NOMO-1 (cell line): Measurements from ENCODE around the gene HOXB4.

Source experiments
- DNase-seq, 2 experiments: peaks; one replicate each; lab custom pipeline; 2025; ENCODE audit not compliant: unreplicated experiment in 2 of 2; lab: John Stamatoyannopoulos, UW

The HOXB4 gene

GRCh38 chr17:48577946-48578615, at the start of gene HOXB4:
HOXB4 (minus strand) TSS chr17:48578350; CDS start chr17:48578319, 31 bp downstream.
- DNase-seq: peak; percentile 33 to 48

- no peak for DNase-seq
These were observed 49.0 kb upstream of the HOXB4 start for GRCh38 chr17:48627118-48627597.

GRCh38 chr17:48626245-48627117, 48.3 kb upstream of the HOXB4 start, which contains the start of gene HOXB9:
HOXB9 (minus strand) TSS chr17:48626358; CDS start chr17:48626269, 89 bp downstream.
- no peak for DNase-seq

GRCh38 chr17:48625495-48626244, 47.5 kb upstream of the HOXB4 start:
- DNase-seq: peak in 1 of 2 experiments; percentile 36

GRCh38 chr17:48624544-48625494, 46.7 kb upstream of the HOXB4 start:
- DNase-seq: no peak

GRCh38 chr17:48624118-48624517, 46.0 kb upstream of the HOXB4 start:
- no peak for DNase-seq

GRCh38 chr17:48623583-48623982, 45.4 kb upstream of the HOXB4 start:
- no peak for DNase-seq

GRCh38 chr17:48622857-48623256, 44.7 kb upstream of the HOXB4 start:
- DNase-seq: no peak

- no peak for DNase-seq
These were observed 43.6 kb upstream of the HOXB4 start for GRCh38 chr17:48621410-48622392.

- no peak for DNase-seq
These were observed 42.5 kb upstream of the HOXB4 start for GRCh38 chr17:48620461-48621139.

- no peak for DNase-seq
These were observed 41.8 kb upstream of the HOXB4 start for GRCh38 chr17:48619826-48620449.

GRCh38 chr17:48618256-48618896, 40.2 kb upstream of the HOXB4 start:
- peak; percentile 51 to 68 for DNase-seq

GRCh38 chr17:48617471-48618255, 39.5 kb upstream of the HOXB4 start:
- no peak for DNase-seq

GRCh38 chr17:48616717-48617470, 38.7 kb upstream of the HOXB4 start:
- no peak for DNase-seq

GRCh38 chr17:48615963-48616716, 38.0 kb upstream of the HOXB4 start:
- DNase-seq: no peak
